DMS53 (cell line): ENCODE measurements around the gene RAB8B.

ENCODE experiments used
- DNase-seq: peaks from one replicate; lab custom pipeline; 2025; lab: John Stamatoyannopoulos, UW

Gene RAB8B

GRCh38 chr15:63238171-63238570 lies 48.8 kb downstream of the RAB8B start:
- DNase-seq, result no peak

- DNase-seq, result no peak
These were observed 49.4 kb downstream of the RAB8B start for GRCh38 chr15:63238796-63239195.

- no peak for DNase-seq
These were observed 50.7 kb downstream of the RAB8B start for GRCh38 chr15:63240109-63240508.

GRCh38 chr15:63241316-63241715 lies 51.9 kb downstream of the RAB8B start:
- DNase-seq, result no peak

GRCh38 chr15:63243101-63243500 lies 53.7 kb downstream of the RAB8B start:
- DNase-seq, result no peak

GRCh38 chr15:63243776-63244175 lies 54.4 kb downstream of the RAB8B start:
- DNase-seq, result no peak

- no peak for DNase-seq
These were observed 55.0 kb downstream of the RAB8B start for GRCh38 chr15:63244399-63244798.

GRCh38 chr15:63244976-63245645 lies 55.7 kb downstream of the RAB8B start:
- no peak for DNase-seq

- DNase-seq, result no peak
These were observed 57.5 kb downstream of the RAB8B start for GRCh38 chr15:63246691-63247469.

- no peak for DNase-seq
These were observed 61.0 kb downstream of the RAB8B start for GRCh38 chr15:63250312-63250965.

GRCh38 chr15:63251701-63252100 lies 62.3 kb downstream of the RAB8B start:
- DNase-seq, result no peak

GRCh38 chr15:63252292-63252691 lies 62.9 kb downstream of the RAB8B start:
- no peak for DNase-seq

GRCh38 chr15:63254991-63255390 lies 65.6 kb downstream of the RAB8B start:
- no peak for DNase-seq

- DNase-seq, result no peak
These were observed 66.1 kb downstream of the RAB8B start for GRCh38 chr15:63255489-63255990.

GRCh38 chr15:63256433-63257274 lies 67.2 kb downstream of the RAB8B start:
- DNase-seq, result no peak

GRCh38 chr15:63258658-63259057 lies 69.3 kb downstream of the RAB8B start:
- DNase-seq, result no peak

GRCh38 chr15:63260791-63261190 lies 71.4 kb downstream of the RAB8B start:
- DNase-seq, result no peak

GRCh38 chr15:63261311-63261710 lies 71.9 kb downstream of the RAB8B start:
- DNase-seq, result no peak

GRCh38 chr15:63263519-63263918 lies 74.1 kb downstream of the RAB8B start:
- no peak for DNase-seq

GRCh38 chr15:63264688-63265293 lies 75.4 kb downstream of the RAB8B start:
- no peak for DNase-seq

- no peak for DNase-seq
These were observed 85.0 kb downstream of the RAB8B start for GRCh38 chr15:63274427-63274826.
